Sigmoid colon (tissue), 4 donors: ENCODE measurements around the gene FNIP2.

Experiments
- EP300 ChIP-seq, 4 donors: sonication (generic); formaldehyde crosslinking; IDR thresholded peaks; one replicate each; pipeline ENCODE4 v1.6.1; 2017; ENCODE audit warnings: antibody characterized with exemption in 4 of 4
- POLR2A ChIP-seq, 2 donors: fragments of 450-650 bp; IDR thresholded peaks; one replicate each; pipeline ENCODE4 v1.6.1; 2016; ENCODE audit warnings: antibody characterized with exemption in 2 of 2, mild to moderate bottlenecking in 2 of 2, moderate library complexity in 2 of 2
- POLR2AphosphoS5 ChIP-seq, 4 donors: sonication (generic); formaldehyde crosslinking; IDR thresholded peaks; one replicate each; pipeline ENCODE4 v1.6.1; 2017; ENCODE audit warnings: antibody characterized with exemption in 4 of 4
- TF ChIP-seq, protein P1 (sequence below), 4 experiments: fragments of 450-650 bp in 3 of 4; fragments of 200-600 bp in 1 of 4; IDR thresholded peaks; one replicate each; pipeline ENCODE4 v1.5.1; 2016 to 2019; ENCODE audit warnings: antibody characterized with exemption in 4 of 4, mild to moderate bottlenecking in 3 of 4, moderate library complexity in 2 of 4

- TF ChIP-seq, protein P1, sequence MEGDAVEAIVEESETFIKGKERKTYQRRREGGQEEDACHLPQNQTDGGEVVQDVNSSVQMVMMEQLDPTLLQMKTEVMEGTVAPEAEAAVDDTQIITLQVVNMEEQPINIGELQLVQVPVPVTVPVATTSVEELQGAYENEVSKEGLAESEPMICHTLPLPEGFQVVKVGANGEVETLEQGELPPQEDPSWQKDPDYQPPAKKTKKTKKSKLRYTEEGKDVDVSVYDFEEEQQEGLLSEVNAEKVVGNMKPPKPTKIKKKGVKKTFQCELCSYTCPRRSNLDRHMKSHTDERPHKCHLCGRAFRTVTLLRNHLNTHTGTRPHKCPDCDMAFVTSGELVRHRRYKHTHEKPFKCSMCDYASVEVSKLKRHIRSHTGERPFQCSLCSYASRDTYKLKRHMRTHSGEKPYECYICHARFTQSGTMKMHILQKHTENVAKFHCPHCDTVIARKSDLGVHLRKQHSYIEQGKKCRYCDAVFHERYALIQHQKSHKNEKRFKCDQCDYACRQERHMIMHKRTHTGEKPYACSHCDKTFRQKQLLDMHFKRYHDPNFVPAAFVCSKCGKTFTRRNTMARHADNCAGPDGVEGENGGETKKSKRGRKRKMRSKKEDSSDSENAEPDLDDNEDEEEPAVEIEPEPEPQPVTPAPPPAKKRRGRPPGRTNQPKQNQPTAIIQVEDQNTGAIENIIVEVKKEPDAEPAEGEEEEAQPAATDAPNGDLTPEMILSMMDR (IDR thresholded peaks at IDR 0.05): no peak
- TF ChIP-seq EP300 (IDR thresholded peaks at IDR 0.05): no peak
- TF ChIP-seq POLR2AphosphoS5 (IDR thresholded peaks at IDR 0.05): no peak
- no peak for TF ChIP-seq POLR2A (IDR thresholded peaks at IDR 0.05)
Observed at GRCh38 chr4:158802914-158803313, 34.1 kb downstream of the FNIP2 start.
